Type B pancreatic cell (in vitro differentiated cells): ENCODE results near the gene ACOXL. TPM values are rescaled to one million over a fixed set of nuclear protein-coding genes. Genes with fewer than 3 reads are reported as not detected.

Experiments
- DNase-seq: peaks from one replicate; pipeline ENCODE4 v3.0.0; 2021; ENCODE audit warnings: mixed read lengths; ENCODE audit not compliant: unreplicated experiment; ENCODE audit errors: extremely low spot score
- H3K27ac Mint-ChIP-seq: 2 replicates; pipeline ENCODE4 v1.8.0; 2021; ENCODE audit warnings: mild to moderate bottlenecking, mixed read lengths
- H3K27me3 Mint-ChIP-seq: 2 replicates; pipeline ENCODE4 v1.8.0; 2021; ENCODE audit warnings: mixed read lengths
- H3K36me3 Mint-ChIP-seq: 2 replicates; pipeline ENCODE4 v1.8.0; 2021; ENCODE audit warnings: mixed read lengths
- H3K4me1 Mint-ChIP-seq: one replicate; pipeline ENCODE4 v1.8.0; 2021; ENCODE audit warnings: mixed read lengths; ENCODE audit not compliant: unreplicated experiment
- H3K4me3 Mint-ChIP-seq: 2 replicates; pipeline ENCODE4 v1.8.0; 2021; ENCODE audit warnings: mild to moderate bottlenecking, mixed read lengths
- H3K9me3 Mint-ChIP-seq: 2 replicates; pipeline ENCODE4 v1.8.0; 2021; ENCODE audit warnings: mixed read lengths
- CTCF ChIP-seq: fragments of 200-600 bp; sonication (generic); conservative IDR thresholded peaks from 2 replicates; pipeline ENCODE4 v1.5.0; 2021; ENCODE audit warnings: antibody characterized with exemption, mild to moderate bottlenecking
- total RNA-seq: library from RNA; stranded (reverse); gene quantifications from 2 replicates; pipeline ENCODE4 v1.2.1, GENCODE V29; 2021; ENCODE audit warnings: low replicate concordance

ACOXL gene
- total RNA-seq, 1 donor from 2014 or later: 1.4 TPM

DNA sequence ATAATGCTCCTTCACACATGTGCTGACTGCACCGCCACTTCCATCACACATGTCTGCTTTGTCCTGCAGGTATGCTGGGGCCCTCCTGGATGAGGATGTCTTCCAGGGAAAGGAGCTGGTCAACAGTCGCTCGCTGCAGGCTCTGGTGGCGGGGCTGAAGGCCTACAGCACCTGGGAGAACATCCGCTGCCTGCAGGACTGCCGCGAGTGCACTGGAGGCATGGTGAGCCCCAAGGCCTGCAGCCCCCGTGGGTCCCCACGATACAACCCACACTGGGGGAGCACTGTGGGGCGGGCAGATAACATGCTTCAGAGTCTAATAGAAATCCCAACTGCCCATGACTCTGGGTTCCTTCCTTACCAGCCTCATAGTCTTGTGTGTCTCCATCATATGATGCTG, 201.0 kb downstream of the ACOXL start:
- H3K36me3 Mint-ChIP-seq: no peaks in the 10 kb centered on the region

DNA sequence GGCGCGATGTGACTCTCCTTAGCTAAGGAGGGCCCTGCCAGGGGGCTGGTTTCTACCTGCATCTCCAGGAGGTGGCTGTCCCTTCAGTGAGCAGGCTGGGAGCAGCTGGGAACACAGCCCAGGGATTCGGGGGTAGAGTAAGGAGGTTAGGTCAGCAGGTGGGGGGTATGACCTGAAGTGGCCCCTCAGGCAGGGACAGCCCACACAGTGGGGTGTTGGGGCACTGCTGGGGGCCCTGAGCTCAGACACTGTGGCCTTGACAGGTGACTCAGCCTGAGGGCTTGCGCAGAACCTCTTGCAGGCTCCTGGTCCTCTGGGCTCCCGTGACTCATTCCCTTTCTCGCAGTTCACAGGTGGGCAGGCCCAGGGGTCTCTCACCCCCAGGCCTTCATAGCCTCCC, 202.6 kb downstream of the ACOXL start:
- no peaks in the 10 kb centered on the region for H3K9me3 Mint-ChIP-seq
- DNase-seq: no peak
- no peak overlapping the region for H3K4me3 Mint-ChIP-seq
- no peaks in the 10 kb centered on the region for H3K27me3 Mint-ChIP-seq
- no peak for TF ChIP-seq CTCF
- H3K27ac Mint-ChIP-seq: no peak overlapping the region
- no peaks in the 10 kb centered on the region for H3K4me1 Mint-ChIP-seq
- no peaks in the 10 kb centered on the region for H3K36me3 Mint-ChIP-seq

More for the DNA sequence above, 201.0 kb downstream of the ACOXL start:
- H3K4me3 Mint-ChIP-seq: no peak overlapping the region
- no peak for DNase-seq
- no peak for TF ChIP-seq CTCF
- peaks cover 4% of the 10 kb centered on the region for H3K9me3 Mint-ChIP-seq
- H3K4me1 Mint-ChIP-seq: no peaks in the 10 kb centered on the region
- no peak overlapping the region for H3K27ac Mint-ChIP-seq
- H3K27me3 Mint-ChIP-seq: no peaks in the 10 kb centered on the region

- H3K4me1 Mint-ChIP-seq: no peaks in the 10 kb centered on the region
- H3K27me3 Mint-ChIP-seq: no peaks in the 10 kb centered on the region
- no peak overlapping the region for H3K4me3 Mint-ChIP-seq
- H3K36me3 Mint-ChIP-seq: no peaks in the 10 kb centered on the region
- no peaks in the 10 kb centered on the region for H3K9me3 Mint-ChIP-seq
- no peak for TF ChIP-seq CTCF
- DNase-seq: no peak
- H3K27ac Mint-ChIP-seq: no peak overlapping the region
Observed at GRCh38 chr2:110940376-110940910, 208.1 kb downstream of the ACOXL start.

DNA sequence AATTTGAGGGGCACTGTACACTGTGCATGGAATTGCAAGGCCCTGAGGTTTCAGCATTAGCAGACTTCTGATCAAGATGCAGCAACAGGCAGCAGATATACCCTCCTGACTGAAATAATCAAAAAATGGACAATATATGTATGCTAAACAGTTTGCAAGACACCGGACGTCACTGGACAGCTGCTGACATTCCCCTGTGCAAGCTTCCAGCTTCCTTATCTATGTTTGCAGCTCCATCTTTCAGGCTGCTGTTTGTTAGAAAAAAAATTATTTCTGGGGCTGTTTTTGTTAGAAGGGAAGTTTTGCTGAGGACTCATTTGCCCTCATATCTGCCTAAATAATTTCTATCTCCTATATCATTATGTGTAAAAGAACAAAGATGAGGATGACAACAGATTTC, 208.9 kb downstream of the ACOXL start:
- Mint-ChIP-seq H3K36me3 (no peaks in the 10 kb centered on the region), H3K4me1 (no peaks in the 10 kb centered on the region), H3K27me3 (no peaks in the 10 kb centered on the region), H3K9me3 (no peaks in the 10 kb centered on the region), H3K4me3 (no peak overlapping the region), H3K27ac (no peak overlapping the region)
- DNase-seq: no peak
- TF ChIP-seq CTCF: no peak

- Mint-ChIP-seq H3K9me3 (peaks cover 7% of the 10 kb centered on the region), H3K27me3 (no peaks in the 10 kb centered on the region), H3K4me1 (peaks cover 3% of the 10 kb centered on the region), H3K27ac (no peak overlapping the region), H3K4me3 (no peak overlapping the region), H3K36me3 (no peaks in the 10 kb centered on the region)
- no peak for DNase-seq
- TF ChIP-seq CTCF: no peak
Observed at GRCh38 chr2:110943070-110943634, 210.8 kb downstream of the ACOXL start.
